ENCODE results near the gene SPIN1. TPM values are rescaled to one million over a fixed set of nuclear protein-coding genes. Genes with fewer than 3 reads are reported as not detected.
A peak's percentile ranks its signal among the peaks of the same experiment; 100 is the strongest.

Gene SPIN1
- total RNA-seq, 1 donor from 2014 or later, result 103 TPM

DNA sequence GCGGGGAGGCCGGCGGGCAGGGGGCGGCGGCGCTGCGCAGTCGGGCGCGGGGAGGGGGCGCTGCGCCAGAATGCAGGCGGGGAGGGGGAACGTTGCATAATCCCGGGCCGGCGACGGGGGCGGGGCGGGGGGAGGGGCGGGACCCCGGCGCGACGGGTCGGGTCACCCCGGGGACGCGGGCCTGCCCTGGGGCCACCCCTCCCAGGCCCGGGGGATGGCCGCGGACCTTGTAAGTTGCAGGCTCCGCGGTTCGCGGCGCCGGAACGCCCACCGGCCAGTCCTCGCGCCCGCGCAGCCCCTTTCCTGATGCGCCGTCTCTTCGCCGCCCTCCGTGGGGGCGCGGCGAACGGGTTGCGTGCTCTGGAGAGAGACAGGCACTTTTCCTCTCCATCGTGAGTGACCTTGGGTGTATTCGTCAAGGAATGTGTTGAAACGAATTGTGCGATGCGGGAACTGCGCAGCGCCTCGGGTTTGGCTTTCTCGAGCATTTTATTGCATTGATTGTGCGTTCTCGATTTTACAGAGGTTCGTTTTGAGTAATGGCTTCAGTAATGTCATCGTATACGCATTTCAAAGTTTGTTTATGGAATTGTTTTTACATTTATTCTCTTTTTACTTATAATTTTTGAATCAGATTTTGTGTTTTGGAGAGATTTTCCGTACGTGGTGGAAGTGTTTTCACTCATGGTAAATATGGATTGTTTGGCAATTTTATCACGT, 802 bp downstream of the SPIN1 start:
- Mint-ChIP-seq H3K36me3 (ENCODE audit: low read depth) (no peaks in the 10 kb centered on the region), H3K4me3 (ENCODE audit: unreplicated experiment) (peak overlapping the region; percentile 86), H3K27me3 (ENCODE audit: low read depth) (no peaks in the 10 kb centered on the region), H3K4me1 (ENCODE audit: low read depth) (peaks cover 59% of the 10 kb centered on the region), H3K9me3 (ENCODE audit: low read depth) (no peaks in the 10 kb centered on the region), H3K27ac (ENCODE audit: unreplicated experiment) (peak overlapping the region; percentile 94)
- DNase-seq (ENCODE audit: low spot score), result no peak
- peak; percentile 28 for TF ChIP-seq CTCF (IDR thresholded peaks at IDR 0.05)

GRCh38 chr9:88390371-88390990, 2.2 kb downstream of the SPIN1 start:
- no peak for TF ChIP-seq CTCF (IDR thresholded peaks at IDR 0.05)
- H3K4me1 Mint-ChIP-seq (ENCODE audit: low read depth), result peaks cover 66% of the 10 kb centered on the region

DNA sequence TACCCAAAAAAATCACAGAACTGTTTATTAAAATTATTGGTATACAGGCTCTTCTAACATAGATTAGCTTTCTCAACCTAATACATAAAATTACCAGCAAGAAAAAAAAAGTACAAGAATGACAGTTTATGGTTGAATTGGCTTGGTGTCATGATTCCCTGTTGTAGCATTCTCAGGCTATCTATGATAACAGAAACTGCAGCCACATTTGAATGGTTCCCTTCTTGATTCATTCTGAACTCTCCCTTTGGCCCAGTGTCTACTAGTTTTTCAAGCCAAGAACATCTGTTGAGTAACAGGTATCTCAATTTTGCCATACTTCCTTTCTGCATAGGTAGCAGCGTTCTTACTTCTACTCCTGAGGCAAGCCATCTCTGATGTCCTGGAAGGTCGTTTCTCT, 3.0 kb downstream of the SPIN1 start:
- Mint-ChIP-seq H3K9me3 (ENCODE audit: low read depth) (no peaks in the 10 kb centered on the region), H3K27ac (ENCODE audit: unreplicated experiment) (peak overlapping the region; percentile 9), H3K4me3 (ENCODE audit: unreplicated experiment) (no peak overlapping the region), H3K4me1 (ENCODE audit: low read depth) (peaks cover 66% of the 10 kb centered on the region), H3K27me3 (ENCODE audit: low read depth) (no peaks in the 10 kb centered on the region), H3K36me3 (ENCODE audit: low read depth) (no peaks in the 10 kb centered on the region)
- TF ChIP-seq CTCF (IDR thresholded peaks at IDR 0.05), result no peak
- DNase-seq (ENCODE audit: low spot score), result no peak

More at GRCh38 chr9:88390371-88390990, 2.2 kb downstream of the SPIN1 start:
- Mint-ChIP-seq H3K36me3 (ENCODE audit: low read depth) (no peaks in the 10 kb centered on the region), H3K27ac (ENCODE audit: unreplicated experiment) (peak overlapping the region; percentile 94), H3K4me3 (ENCODE audit: unreplicated experiment) (peak overlapping the region; percentile 86), H3K27me3 (ENCODE audit: low read depth) (no peaks in the 10 kb centered on the region), H3K9me3 (ENCODE audit: low read depth) (no peaks in the 10 kb centered on the region)
- no peak for DNase-seq (ENCODE audit: low spot score)

DNA sequence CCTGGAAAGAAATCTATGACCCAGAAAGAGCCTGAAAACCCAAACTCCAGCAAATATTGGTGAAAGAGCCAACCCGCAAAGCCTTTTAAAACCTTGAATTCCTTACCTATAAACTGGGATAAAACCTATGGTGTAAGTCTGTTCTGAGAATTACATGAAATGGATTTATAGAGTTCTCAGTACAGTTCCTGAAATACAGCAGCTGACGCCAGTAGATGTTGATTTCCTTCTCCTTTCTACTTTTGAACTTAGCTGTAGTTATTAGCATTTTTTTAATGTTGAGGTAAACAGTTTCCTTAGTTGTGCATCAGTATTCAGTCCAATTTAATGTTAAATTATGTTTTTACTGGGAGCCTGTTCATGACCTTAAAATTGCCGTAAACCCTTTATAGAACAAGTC, 3.7 kb downstream of the SPIN1 start:
- no peak for DNase-seq (ENCODE audit: low spot score)
- H3K27me3 Mint-ChIP-seq (ENCODE audit: low read depth), result no peaks in the 10 kb centered on the region
- TF ChIP-seq CTCF (IDR thresholded peaks at IDR 0.05), result no peak
- no peaks in the 10 kb centered on the region for H3K9me3 Mint-ChIP-seq (ENCODE audit: low read depth)
- no peak overlapping the region for H3K27ac Mint-ChIP-seq (ENCODE audit: unreplicated experiment)
- peaks cover 65% of the 10 kb centered on the region for H3K4me1 Mint-ChIP-seq (ENCODE audit: low read depth)
- H3K4me3 Mint-ChIP-seq (ENCODE audit: unreplicated experiment), result no peak overlapping the region
- H3K36me3 Mint-ChIP-seq (ENCODE audit: low read depth), result no peaks in the 10 kb centered on the region

DNA sequence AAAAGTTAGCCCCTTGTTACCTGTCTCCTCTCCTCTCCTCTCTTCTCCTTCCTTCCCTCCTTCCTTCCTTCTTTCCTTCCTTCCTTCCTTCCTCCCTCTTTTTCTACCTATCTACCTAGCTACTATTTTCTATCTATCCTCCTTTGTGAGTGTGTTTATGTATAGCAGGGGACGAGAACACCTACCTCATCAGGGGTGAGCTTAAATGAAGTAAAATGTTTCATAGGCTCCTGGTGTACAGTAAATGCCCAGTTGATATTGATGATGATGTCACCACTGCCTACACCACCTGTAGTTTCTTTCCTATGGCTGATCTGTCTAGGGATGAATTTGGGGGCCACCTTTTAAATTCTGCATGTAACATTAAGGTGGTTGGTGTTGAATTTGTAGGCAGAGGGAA, 4.3 kb downstream of the SPIN1 start:
- DNase-seq (ENCODE audit: low spot score), result no peak
- Mint-ChIP-seq H3K27ac (ENCODE audit: unreplicated experiment) (peak overlapping the region; percentile 80), H3K4me3 (ENCODE audit: unreplicated experiment) (no peak overlapping the region), H3K36me3 (ENCODE audit: low read depth) (no peaks in the 10 kb centered on the region), H3K9me3 (ENCODE audit: low read depth) (no peaks in the 10 kb centered on the region), H3K27me3 (ENCODE audit: low read depth) (no peaks in the 10 kb centered on the region), H3K4me1 (ENCODE audit: low read depth) (peaks cover 65% of the 10 kb centered on the region)
- no peak for TF ChIP-seq CTCF (IDR thresholded peaks at IDR 0.05)

Measured in chondrocyte (in vitro differentiated cells).